ENCODE measurements around the gene IGFBP1.
"Not testable (repeated sequence)": the region's sequence is repeated elsewhere in the genome, so short reads cannot be mapped to it uniquely, and the experiment has no call there.

Gene IGFBP1

GRCh38 chr7:45888185-45888992, at the start of gene IGFBP1:
Gene IGFBP1 (plus strand): TSS chr7:45888488. CDS start chr7:45888653, 165 bp downstream.
- no peak for DNase-seq (ENCODE audit: low read depth in 1 of 2, low spot score in 1 of 2)

- not testable (repeated sequence) for DNase-seq (ENCODE audit: low read depth in 1 of 2, low spot score in 1 of 2)
Measured at GRCh38 chr7:45838852-45839251, 49.4 kb upstream of the IGFBP1 start.

GRCh38 chr7:45841926-45842717, 46.2 kb upstream of the IGFBP1 start:
- DNase-seq (ENCODE audit: low read depth in 1 of 2, low spot score in 1 of 2), result not testable (repeated sequence)

GRCh38 chr7:45846536-45846935, 41.8 kb upstream of the IGFBP1 start:
- DNase-seq (ENCODE audit: low read depth in 1 of 2, low spot score in 1 of 2), result not testable (repeated sequence)

GRCh38 chr7:45848734-45849133, 39.6 kb upstream of the IGFBP1 start:
- DNase-seq (ENCODE audit: low read depth in 1 of 2, low spot score in 1 of 2), result not testable (repeated sequence)

DNA sequence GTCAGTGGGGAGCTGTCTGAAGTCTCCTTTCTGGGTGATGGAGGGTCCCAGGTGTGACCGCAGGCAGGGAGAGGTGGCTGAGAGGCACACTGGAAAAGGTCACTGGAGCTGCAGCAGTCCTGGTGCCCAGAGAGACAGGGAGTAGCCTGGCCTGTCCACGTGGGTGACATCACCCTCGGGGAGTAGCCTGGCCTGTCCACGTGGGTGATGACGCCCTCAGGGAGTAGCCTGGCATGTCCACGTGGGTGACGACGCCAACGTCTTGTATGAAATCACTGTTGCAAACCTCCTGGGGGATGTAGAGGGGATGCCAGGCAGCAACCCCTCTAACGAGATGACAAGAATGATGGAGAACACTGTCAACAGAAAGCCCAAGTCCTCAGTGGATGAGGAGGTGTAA, 35.3 kb upstream of the IGFBP1 start:
- DNase-seq (ENCODE audit: low read depth in 1 of 2, low spot score in 1 of 2), result not testable (repeated sequence)

DNA sequence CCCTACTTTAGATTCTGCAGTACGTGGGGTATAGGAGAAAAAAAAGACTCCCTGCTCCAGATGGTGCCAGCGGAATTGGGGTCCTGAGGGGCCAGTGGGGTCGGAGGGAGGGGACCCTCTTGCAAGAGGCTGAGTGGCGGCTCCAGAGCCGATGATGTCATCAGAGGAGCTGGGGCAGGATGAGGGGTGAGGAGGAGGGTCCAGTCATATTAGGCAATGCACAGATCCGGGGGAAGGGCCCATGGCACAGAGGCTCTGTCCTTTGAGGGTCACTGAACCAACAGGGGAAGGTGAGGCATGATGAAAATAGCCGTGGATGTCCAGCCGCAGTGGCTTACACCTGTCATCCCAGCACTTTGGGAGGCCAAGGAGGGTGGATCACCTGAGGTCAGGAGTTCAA, 34.8 kb upstream of the IGFBP1 start:
- DNase-seq (ENCODE audit: low read depth in 1 of 2, low spot score in 1 of 2), result not testable (repeated sequence)

- not testable (repeated sequence) for DNase-seq (ENCODE audit: low read depth in 1 of 2, low spot score in 1 of 2)
Measured at GRCh38 chr7:45855680-45856079, 32.6 kb upstream of the IGFBP1 start.

GRCh38 chr7:45856888-45857287, 31.4 kb upstream of the IGFBP1 start:
- not testable (repeated sequence) for DNase-seq (ENCODE audit: low read depth in 1 of 2, low spot score in 1 of 2)

- DNase-seq (ENCODE audit: low read depth in 1 of 2, low spot score in 1 of 2), result no peak
Measured at GRCh38 chr7:45863715-45864114, 24.6 kb upstream of the IGFBP1 start.

DNA sequence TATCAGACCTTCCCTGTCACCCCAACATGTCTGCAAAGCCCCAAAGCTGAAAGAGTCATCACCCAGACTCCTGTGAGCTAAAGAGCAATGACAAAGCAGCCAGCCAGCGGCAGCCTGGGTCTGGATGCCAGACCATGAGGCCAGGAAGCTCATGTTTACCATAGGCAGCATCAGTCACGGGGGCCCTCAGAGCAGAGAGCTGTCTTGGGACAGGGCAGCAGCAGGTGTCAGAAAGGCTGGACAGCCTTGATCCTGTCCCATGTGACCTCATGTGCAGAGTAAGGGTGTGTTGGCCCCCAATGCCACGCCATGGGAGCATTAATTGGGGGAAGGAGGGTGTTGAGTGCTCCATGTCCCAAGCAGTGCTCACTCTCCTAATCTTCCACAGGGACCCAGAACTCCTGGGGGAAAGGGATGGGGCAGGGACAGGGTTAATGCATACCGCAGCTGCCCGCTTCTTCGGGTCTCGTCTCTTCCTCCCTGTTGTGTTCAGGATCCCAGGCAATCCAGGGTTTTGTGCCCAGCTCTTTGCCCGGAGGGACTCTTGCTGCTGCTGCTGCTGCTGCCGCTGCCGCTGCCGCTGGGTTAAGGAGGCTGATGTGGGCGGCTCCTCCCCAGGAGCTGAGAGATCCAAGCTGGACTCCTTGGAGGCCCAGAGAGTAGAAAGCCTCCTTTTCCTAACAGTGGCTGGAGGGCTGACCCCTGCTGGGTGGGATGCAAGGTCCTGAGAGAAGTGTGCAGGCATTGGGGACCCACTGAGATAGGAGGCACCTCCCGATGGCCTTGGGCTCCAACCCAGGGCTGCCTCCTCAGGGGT, 22.5 kb upstream of the IGFBP1 start:
- no peak for DNase-seq (ENCODE audit: low read depth in 1 of 2, low spot score in 1 of 2)

DNA sequence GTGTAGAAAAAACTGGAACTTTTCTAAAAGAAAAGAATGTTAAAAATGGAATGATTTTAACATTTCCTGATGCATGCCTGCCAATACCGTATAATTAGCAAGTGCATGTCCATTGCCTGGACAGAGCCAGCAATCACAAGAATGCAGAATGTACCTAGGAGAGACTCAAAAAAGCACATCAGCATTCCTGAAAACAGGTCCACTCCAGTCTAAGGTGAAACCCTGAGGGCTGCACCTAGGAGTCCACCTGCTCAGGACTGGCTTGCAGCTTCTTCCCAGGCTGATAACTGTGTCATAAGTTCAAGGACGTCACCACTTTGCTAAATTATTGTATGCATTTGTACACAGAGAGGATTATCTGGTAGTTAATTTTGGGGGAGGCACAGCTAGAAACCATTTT, 20.8 kb upstream of the IGFBP1 start:
- no peak for DNase-seq (ENCODE audit: low read depth in 1 of 2, low spot score in 1 of 2)

- DNase-seq (ENCODE audit: low read depth in 1 of 2, low spot score in 1 of 2), result no peak
Measured at GRCh38 chr7:45869426-45869825, 18.9 kb upstream of the IGFBP1 start.

DNA sequence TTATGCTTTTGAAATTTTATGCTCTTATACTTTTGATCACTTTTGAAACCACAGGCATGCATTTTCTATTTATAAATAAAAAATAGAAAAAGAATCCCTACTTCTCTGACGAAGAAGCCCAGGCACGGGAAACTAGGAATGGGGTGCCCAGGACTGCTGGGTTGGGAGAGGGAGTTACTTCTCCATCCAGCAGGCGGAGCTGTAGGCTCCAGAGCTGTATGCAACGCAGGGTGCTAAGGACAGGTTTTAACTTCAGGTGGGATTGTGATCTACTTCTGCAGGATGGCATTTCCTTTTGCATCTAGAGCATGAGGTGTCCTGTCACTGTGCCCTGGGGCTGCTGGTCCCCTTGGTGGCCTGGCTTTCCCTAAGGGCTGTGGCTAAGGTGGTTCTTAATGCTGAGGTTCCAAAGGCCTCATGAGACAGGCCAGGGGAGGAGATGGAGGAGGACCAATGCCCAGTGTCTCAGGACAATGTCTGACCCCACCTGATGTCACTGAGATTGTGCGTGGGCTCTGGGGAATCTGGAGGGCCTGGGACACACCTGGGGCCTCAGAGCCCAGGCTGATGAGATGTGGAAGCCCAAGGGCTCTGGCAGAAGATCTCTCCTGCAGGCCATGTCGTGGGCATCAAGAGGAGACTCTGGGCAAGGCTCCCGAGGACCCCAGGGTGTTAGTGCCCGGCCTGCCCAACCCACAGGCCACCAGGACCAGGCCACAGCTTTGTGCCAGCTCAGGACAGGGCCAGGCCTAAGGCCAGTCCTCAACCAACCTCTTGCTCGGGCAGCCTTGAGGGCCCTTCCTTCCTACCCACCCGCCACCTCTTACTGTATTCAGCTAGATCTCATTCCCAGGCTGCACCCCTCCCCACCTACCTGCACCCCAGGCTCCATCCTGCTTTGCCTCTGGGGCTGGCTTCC, 15.9 kb upstream of the IGFBP1 start:
- DNase-seq (ENCODE audit: low read depth in 1 of 2, low spot score in 1 of 2), result no peak

GRCh38 chr7:45873035-45873354, 15.3 kb upstream of the IGFBP1 start, which contains the start of gene CCDC201:
Gene CCDC201 (minus strand): TSS chr7:45873082. CDS start chr7:45873007, 75 bp downstream.
- no peak for DNase-seq (ENCODE audit: low read depth in 1 of 2, low spot score in 1 of 2)

DNA sequence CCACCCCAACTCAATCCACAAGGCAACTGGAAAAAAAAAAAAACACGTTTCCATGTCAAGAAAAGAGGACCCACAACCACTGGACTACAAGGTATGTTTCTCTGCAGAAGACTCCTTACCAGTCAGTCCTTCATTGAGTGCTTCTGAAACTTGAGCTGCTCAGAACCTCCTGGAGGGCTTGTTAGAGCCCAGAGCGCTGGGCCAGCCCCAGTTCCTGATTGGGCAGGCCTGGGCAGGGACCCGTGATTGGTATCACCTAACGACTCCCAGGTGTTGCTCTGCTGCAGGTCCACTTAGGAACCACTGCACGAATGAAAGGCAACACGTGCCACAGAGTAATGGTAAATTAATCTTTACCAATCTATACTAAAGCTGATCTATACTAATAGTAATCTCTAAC, 14.9 kb upstream of the IGFBP1 start:
- DNase-seq (ENCODE audit: low read depth in 1 of 2, low spot score in 1 of 2), result no peak

- DNase-seq (ENCODE audit: low read depth in 1 of 2, low spot score in 1 of 2), result no peak
Measured at GRCh38 chr7:45874408-45875131, 13.7 kb upstream of the IGFBP1 start.

DNA sequence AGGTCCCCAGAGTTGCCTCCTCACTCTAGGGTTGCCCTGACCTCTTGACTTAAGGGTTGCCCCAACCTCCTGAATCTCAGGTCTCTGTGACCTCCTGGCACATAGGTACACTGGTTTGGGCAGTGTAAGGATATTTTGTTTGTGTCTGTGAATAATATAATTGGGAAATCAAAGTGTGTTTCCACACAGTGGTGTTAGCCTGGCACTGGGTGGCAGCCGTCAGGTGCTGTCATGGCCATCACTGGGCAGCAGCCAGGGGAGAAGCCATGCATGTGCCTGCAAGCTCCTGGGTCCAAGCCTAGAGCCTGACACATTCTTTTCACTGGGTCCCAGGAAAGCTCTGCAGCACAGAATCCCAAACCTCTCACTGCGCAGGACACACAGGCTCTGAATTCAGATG, 11.8 kb upstream of the IGFBP1 start:
- DNase-seq (ENCODE audit: low read depth in 1 of 2, low spot score in 1 of 2), result no peak

- no peak for DNase-seq (ENCODE audit: low read depth in 1 of 2, low spot score in 1 of 2)
Measured at GRCh38 chr7:45878457-45879144, 9.7 kb upstream of the IGFBP1 start.

Data from stimulated activated CD4-positive, alpha-beta T cell treated with anti-CD3 and anti-CD28 coated beads, Interleukin-15, amount 100 ng/mL, for 1 hour (primary cell).